ENCODE measurements around the gene CNTN5.

DNA sequence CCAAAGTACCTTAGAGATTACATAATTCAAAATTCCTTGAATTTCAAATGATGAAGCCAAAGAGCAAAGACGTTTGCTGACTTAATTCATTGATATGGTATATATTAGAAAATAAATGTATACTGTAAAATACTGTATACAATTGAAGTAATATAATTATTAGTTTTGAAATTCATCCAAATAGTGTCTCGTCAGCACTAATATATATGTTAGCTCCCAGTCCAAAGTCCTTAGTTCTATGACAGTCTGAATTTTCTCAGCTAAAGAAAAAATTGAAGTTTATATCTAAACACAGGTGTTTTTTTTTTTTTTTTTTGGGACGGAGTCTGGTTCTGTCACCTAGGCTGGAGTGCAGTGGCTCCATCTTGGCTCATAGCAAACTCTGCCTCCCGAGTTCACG, 431.3 kb downstream of the CNTN5 start:
- TF ChIP-seq, protein P1, sequence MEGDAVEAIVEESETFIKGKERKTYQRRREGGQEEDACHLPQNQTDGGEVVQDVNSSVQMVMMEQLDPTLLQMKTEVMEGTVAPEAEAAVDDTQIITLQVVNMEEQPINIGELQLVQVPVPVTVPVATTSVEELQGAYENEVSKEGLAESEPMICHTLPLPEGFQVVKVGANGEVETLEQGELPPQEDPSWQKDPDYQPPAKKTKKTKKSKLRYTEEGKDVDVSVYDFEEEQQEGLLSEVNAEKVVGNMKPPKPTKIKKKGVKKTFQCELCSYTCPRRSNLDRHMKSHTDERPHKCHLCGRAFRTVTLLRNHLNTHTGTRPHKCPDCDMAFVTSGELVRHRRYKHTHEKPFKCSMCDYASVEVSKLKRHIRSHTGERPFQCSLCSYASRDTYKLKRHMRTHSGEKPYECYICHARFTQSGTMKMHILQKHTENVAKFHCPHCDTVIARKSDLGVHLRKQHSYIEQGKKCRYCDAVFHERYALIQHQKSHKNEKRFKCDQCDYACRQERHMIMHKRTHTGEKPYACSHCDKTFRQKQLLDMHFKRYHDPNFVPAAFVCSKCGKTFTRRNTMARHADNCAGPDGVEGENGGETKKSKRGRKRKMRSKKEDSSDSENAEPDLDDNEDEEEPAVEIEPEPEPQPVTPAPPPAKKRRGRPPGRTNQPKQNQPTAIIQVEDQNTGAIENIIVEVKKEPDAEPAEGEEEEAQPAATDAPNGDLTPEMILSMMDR (IDR thresholded peaks at IDR 0.05; ENCODE audit: poor library complexity, severe bottlenecking), result no peak
- TF ChIP-seq POLR2AphosphoS5 (IDR thresholded peaks at IDR 0.05) (no peak), EZH2 (IDR thresholded peaks at IDR 0.05; ENCODE audit: borderline replicate concordance, insufficient read depth, low read length, poor library complexity, severe bottlenecking) (no peak)
